ENCODE measurements around the gene TMEM8B.

TMEM8B gene

DNA sequence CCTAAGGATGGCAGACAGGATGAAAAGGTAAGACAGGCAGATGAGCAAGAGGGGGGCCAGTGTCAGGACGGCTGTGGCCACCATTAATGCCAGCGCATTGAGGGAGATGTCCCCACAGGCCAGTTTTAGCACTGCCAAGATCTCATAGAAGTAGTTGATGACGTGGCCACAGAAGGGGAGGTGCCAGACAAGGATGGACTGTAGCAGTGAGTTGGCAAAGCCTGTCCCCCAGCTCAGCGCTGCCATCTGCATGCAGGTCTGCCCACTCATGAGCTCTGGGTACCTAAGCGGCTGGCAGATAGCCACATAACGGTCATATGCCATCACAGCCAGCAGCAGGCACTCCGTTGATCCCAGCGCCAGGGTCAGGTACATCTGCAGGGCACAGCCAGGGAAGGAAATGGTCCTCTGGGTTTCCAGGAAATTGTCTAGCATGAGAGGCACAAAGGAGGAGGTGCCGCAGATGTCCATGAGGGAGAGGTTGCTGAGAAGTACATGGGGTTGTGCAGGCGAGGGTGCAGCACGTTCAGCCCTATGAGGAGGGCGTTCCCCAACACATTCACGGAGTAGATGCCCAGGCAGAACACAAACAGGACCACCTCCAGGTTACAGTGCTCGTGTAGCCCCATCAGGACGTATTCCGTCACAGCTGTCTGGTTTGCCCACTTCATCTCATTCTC lies 30.4 kb downstream of the TMEM8B start:
- DNase-seq (ENCODE audit: low read depth in 1 of 2, low spot score in 1 of 2), result no peak
- H3K27ac ChIP-seq (replicated peaks), result no peak overlapping the region
- no peak overlapping the region for H3K4me3 ChIP-seq (replicated peaks; ENCODE audit: insufficient read depth, low read length)
- TF ChIP-seq POLR2AphosphoS5 (IDR thresholded peaks at IDR 0.05; ENCODE audit: low read depth), result no peak
- TF ChIP-seq, protein P1, sequence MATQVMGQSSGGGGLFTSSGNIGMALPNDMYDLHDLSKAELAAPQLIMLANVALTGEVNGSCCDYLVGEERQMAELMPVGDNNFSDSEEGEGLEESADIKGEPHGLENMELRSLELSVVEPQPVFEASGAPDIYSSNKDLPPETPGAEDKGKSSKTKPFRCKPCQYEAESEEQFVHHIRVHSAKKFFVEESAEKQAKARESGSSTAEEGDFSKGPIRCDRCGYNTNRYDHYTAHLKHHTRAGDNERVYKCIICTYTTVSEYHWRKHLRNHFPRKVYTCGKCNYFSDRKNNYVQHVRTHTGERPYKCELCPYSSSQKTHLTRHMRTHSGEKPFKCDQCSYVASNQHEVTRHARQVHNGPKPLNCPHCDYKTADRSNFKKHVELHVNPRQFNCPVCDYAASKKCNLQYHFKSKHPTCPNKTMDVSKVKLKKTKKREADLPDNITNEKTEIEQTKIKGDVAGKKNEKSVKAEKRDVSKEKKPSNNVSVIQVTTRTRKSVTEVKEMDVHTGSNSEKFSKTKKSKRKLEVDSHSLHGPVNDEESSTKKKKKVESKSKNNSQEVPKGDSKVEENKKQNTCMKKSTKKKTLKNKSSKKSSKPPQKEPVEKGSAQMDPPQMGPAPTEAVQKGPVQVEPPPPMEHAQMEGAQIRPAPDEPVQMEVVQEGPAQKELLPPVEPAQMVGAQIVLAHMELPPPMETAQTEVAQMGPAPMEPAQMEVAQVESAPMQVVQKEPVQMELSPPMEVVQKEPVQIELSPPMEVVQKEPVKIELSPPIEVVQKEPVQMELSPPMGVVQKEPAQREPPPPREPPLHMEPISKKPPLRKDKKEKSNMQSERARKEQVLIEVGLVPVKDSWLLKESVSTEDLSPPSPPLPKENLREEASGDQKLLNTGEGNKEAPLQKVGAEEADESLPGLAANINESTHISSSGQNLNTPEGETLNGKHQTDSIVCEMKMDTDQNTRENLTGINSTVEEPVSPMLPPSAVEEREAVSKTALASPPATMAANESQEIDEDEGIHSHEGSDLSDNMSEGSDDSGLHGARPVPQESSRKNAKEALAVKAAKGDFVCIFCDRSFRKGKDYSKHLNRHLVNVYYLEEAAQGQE (IDR thresholded peaks at IDR 0.05; ENCODE audit: insufficient replicate concordance, low read depth), result no peak
- TF ChIP-seq, protein P2, sequence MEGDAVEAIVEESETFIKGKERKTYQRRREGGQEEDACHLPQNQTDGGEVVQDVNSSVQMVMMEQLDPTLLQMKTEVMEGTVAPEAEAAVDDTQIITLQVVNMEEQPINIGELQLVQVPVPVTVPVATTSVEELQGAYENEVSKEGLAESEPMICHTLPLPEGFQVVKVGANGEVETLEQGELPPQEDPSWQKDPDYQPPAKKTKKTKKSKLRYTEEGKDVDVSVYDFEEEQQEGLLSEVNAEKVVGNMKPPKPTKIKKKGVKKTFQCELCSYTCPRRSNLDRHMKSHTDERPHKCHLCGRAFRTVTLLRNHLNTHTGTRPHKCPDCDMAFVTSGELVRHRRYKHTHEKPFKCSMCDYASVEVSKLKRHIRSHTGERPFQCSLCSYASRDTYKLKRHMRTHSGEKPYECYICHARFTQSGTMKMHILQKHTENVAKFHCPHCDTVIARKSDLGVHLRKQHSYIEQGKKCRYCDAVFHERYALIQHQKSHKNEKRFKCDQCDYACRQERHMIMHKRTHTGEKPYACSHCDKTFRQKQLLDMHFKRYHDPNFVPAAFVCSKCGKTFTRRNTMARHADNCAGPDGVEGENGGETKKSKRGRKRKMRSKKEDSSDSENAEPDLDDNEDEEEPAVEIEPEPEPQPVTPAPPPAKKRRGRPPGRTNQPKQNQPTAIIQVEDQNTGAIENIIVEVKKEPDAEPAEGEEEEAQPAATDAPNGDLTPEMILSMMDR (IDR thresholded peaks at IDR 0.05; ENCODE audit: insufficient read depth, low read length), result no peak
- TF ChIP-seq SPI1 (IDR thresholded peaks at IDR 0.05; ENCODE audit: borderline replicate concordance, low read depth), result no peak
- TF ChIP-seq GABPA (IDR thresholded peaks at IDR 0.05; ENCODE audit: low read depth), result no peak
- H3K27me3 ChIP-seq (ENCODE audit: insufficient read depth, poor library complexity, severe bottlenecking), result peaks cover 15% of the 10 kb centered on the region

DNA sequence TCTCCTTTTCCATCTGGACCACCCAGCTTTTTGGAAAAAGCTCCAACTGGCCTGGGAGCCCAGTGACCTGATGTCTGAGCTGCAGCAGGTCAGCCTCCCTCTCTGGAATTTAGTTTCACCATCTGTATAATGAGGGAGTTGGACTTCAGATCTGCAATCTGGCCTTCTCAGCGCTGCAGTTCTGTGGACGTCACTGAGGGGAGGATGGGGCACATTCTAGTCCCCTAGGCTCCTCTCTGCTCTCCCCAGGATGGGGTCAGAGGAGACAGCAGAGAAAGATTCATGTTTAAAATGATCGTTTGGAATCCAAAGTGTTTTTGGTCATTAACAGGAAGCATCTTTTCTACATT lies 30.9 kb downstream of the TMEM8B start:
- Histone ChIP-seq H3K27ac (replicated peaks) (no peak overlapping the region), H3K4me3 (replicated peaks; ENCODE audit: insufficient read depth, low read length) (no peak overlapping the region), H3K27me3 (ENCODE audit: insufficient read depth, poor library complexity, severe bottlenecking) (peaks cover 15% of the 10 kb centered on the region)
- TF ChIP-seq SPI1 (IDR thresholded peaks at IDR 0.05; ENCODE audit: borderline replicate concordance, low read depth), result no peak
- TF ChIP-seq, protein P1 (IDR thresholded peaks at IDR 0.05; ENCODE audit: insufficient replicate concordance, low read depth), result no peak
- TF ChIP-seq, protein P2 (IDR thresholded peaks at IDR 0.05; ENCODE audit: insufficient read depth, low read length), result no peak
- no peak for DNase-seq (ENCODE audit: low read depth in 1 of 2, low spot score in 1 of 2)

DNA sequence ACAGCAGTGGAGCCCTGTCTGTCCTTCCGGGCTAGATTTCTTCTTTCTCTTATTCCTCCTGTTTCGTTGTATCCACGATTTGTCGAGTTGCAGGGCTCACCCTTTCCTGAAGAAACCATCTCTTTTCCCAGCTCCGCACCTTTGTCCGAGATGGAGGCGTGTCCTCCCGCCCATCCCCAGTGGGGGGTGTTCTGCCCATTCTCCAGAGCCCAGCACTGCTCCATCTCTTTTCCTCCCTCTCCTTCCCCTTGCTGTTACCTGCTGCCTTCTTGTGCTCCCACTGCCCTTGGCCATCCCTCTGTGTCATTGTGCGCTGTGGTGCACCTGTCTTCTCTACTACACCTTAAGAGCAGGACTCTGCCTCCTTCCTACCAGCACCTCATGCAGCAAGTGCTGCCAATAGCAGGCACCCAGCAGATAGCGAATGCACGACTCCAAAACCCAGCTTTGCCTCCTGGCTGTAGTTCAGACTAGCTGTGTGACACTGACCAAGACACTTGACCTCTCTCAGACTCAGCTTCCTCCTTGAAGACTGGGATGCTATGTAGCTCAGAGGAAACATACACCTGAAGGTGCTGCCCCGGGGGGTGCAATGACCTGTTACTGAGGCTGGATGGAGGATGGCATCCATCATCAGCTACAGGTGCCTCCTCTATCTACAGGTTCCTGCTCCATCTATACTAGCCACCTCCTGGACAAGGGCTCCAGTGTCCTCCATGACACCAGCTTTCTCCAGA lies 32.3 kb downstream of the TMEM8B start:
- TF ChIP-seq, protein P2 (IDR thresholded peaks at IDR 0.05; ENCODE audit: insufficient read depth, low read length), result no peak
- H3K27ac ChIP-seq (replicated peaks), result no peak overlapping the region
- no peak overlapping the region for H3K4me3 ChIP-seq (replicated peaks; ENCODE audit: insufficient read depth, low read length)
- peaks cover 15% of the 10 kb centered on the region for H3K27me3 ChIP-seq (ENCODE audit: insufficient read depth, poor library complexity, severe bottlenecking)
- no peak for DNase-seq (ENCODE audit: low read depth in 1 of 2, low spot score in 1 of 2)

DNA sequence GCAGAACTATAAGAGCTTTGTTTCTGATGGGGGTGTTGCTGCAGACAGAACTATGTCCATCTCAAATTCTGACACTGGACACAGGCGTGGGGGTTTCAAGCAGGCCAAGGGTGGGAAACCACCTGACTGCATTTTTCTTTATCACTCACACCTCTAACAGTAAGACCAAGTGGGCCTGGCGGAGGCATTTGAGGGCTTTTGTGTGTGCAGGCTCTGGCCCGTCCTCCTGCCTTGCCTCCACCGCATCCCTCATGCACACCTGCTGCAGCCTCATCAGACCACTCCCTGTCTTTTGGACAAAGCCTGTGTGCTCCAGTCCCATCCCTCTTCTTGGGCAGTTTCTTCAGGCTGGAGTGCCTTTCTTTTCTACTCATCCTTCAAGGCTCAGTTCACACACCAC lies 33.3 kb downstream of the TMEM8B start:
- no peak overlapping the region for H3K4me3 ChIP-seq (replicated peaks; ENCODE audit: insufficient read depth, low read length)
- no peak for DNase-seq (ENCODE audit: low read depth in 1 of 2, low spot score in 1 of 2)
- H3K27me3 ChIP-seq (ENCODE audit: insufficient read depth, poor library complexity, severe bottlenecking), result peaks cover 15% of the 10 kb centered on the region
- TF ChIP-seq, protein P1 (IDR thresholded peaks at IDR 0.05; ENCODE audit: insufficient replicate concordance, low read depth), result no peak
- TF ChIP-seq GABPA (IDR thresholded peaks at IDR 0.05; ENCODE audit: low read depth) (no peak), POLR2AphosphoS5 (IDR thresholded peaks at IDR 0.05; ENCODE audit: low read depth) (no peak), SPI1 (IDR thresholded peaks at IDR 0.05; ENCODE audit: borderline replicate concordance, low read depth) (no peak)
- TF ChIP-seq, protein P2 (IDR thresholded peaks at IDR 0.05; ENCODE audit: insufficient read depth, low read length), result no peak
- no peak overlapping the region for H3K27ac ChIP-seq (replicated peaks)
